NCI-H1694 (cell line): ENCODE data around the gene PANK2.
"Not testable (repeated sequence)": the region's sequence is repeated elsewhere in the genome, so short reads cannot be mapped to it uniquely, and the experiment has no call there.

Experiments
- DNase-seq: peaks from one replicate; lab custom pipeline; 2025; lab: John Stamatoyannopoulos, UW

Gene PANK2

GRCh38 chr20:3888622-3889488 is at the start of gene PANK2:
PANK2 (plus strand) TSS chr20:3889387.
- peak; percentile 97 for DNase-seq

DNA sequence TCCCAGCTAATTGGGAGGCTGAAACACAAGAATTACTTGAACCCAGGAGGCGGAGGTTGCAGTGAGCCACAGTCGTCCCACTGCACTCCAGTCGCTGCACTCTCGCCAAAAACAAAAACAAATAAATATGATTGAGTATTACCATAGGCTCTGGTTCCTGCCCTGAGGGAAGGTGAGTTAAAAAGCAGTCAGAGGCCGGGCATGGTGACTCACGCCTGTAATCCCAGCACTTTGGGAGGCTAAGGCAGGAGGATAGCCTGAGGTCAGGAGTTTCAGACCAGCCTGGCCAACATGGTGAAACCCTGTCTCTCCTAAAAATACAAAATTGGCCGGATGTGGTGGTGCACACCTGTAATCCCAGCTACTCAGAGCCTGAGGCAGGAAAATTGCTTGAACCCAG is 49.0 kb upstream of the PANK2 start:
- not testable (repeated sequence) for DNase-seq

GRCh38 chr20:3842348-3842930 is 46.7 kb upstream of the PANK2 start:
- DNase-seq: no peak

DNA sequence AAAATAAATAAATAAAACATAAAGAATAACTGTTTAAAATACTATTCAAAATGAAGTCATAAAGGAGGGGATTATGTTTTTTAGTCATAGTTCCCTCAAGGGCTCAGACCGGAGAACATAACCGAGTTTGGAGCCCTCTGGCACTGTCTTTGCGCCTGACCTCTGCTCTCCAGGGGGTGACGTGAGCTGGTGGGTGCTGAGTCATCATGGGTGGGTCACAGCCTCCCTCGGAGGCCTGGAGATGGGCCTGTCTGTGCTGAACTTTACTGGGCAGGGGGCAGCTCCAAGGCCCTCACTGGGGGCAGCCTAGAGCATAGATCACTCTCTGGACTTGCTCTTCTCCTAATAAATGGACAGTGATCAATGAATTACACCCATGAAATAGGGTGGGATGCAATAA is 45.7 kb upstream of the PANK2 start:
- no peak for DNase-seq

DNA sequence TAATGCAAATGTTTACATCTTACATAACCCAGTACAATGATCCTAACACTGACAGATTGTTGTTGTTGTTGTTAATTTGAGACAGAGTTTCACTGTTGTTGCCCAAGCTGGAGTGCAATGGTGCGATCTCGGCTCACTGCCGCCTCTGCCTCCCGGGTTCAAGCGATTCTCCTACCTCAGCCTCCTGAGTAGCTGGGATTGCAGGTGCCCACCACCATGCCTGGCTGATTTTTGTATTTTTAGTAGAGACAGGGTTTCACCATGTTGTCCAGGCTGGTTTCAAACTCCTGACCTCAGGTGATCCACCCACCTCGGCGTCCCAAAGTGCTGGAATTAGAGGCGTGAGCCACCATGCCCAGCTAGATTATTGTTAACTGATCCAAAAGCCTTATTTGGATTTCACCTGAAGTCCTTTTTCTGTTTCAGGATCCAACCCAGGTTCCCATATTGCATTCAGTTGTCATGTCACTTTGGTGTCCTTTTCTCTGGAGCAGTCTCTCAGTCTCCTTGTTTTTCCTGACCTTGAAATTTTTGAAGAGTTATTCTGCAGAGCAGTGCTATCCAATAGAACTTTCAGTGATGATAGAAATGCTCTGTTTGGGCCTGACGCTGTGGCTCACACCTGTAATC is 45.1 kb upstream of the PANK2 start:
- DNase-seq: not testable (repeated sequence)

DNA sequence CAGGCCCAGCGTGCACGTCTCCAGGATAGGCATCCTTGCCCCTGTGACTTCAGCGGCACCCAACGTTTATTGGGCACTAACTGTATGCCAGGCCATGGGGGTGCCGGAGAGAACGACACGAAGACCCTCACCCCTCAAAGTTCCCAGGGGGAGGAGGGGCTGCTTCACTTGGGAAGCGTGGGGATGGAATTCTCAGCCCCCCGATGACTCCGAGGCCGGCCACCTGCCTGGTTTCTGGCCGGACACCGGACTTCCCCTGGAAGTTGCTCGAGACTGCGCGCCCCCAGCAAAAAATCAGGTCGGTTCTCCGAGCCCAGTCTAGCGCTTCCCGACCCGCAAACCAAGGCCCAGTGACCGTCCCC is 42.8 kb upstream of the PANK2 start:
- DNase-seq: no peak

DNA sequence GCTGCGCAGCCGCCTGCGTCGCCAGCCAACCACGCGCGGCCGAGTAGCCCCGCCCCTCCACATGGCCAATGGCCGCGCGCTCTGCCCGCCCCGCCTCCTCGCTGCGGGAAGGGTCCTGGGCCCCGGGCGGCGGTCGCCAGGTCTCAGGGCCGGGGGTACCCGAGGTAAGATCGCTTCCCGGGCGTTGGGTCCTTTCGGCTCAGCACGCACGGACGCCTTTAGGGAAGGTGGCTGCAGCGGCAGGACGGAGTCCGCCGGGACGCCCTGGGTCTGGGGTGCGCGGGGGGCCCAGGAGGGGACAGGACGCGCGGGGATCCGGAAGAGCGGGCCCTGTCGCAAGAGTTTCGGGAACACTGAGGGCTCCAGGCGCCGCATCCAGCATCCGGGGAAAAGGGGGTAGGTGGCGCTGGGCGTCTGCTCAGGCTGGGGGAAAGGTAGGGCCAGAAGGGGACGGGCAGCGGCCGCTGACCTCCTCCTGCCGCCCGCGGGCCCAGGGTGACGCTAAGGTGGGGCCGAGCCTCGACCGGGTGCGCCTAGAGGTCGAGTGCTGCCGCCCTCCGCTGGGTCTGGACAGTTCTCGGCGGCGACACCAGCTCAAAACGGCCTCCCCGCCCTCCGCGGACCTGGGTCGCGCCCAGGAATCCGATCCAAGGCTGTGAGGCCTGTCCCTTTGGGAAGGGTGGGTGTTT is 42.3 kb upstream of the PANK2 start, which contains the start of gene MAVS:
TSS of gene MAVS (plus strand) at position 95 of the 689 bp plus-strand sequence. CDS start 7,791 bp downstream, outside the sequence.
- DNase-seq: peak; percentile 61

- DNase-seq: no peak
Measured at GRCh38 chr20:3847429-3847940, 41.7 kb upstream of the PANK2 start.

GRCh38 chr20:3848565-3848964 is 40.6 kb upstream of the PANK2 start:
- no peak for DNase-seq

DNA sequence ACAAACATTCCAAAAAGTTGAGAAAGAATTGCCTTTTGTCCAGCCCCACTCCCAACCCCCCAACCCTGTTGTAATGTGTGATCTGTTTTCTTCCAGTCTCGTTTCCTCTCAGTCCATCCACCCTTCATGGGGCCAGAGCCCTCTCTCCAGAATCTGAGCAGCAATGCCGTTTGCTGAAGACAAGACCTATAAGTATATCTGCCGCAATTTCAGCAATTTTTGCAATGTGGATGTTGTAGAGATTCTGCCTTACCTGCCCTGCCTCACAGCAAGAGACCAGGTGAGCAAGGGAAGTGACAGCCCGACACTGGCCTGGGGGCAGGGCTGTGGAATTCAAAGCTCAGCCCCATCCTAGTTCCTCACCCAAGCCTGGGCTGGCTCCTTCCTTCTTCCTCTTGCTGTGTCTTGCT is 34.7 kb upstream of the PANK2 start:
- no peak for DNase-seq

- no peak for DNase-seq
Measured at GRCh38 chr20:3857405-3857804, 31.8 kb upstream of the PANK2 start.

- no peak for DNase-seq
Measured at GRCh38 chr20:3858689-3859088, 30.5 kb upstream of the PANK2 start.

- DNase-seq: no peak
Measured at GRCh38 chr20:3861191-3861590, 28.0 kb upstream of the PANK2 start.

GRCh38 chr20:3862333-3862732 is 26.9 kb upstream of the PANK2 start:
- no peak for DNase-seq

DNA sequence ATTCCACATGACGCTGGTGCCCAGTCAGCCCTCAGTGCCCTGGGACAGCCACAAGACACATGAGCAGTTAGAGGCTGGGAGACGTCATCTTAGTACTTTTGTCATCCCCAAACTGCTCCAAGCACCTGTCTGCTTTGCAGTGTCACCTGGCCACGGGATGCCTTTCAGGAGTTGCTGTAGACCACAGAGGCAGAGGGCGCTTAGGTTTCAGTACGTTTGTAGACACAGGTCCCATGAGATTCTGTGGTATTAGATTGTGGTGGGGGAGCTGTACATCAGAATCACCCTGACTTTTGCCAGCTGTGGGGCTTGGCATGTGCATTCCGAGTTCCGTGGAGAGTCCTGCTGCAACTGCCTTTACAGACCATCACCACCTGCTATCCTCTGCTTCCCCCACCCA is 25.9 kb upstream of the PANK2 start:
- no peak for DNase-seq

DNA sequence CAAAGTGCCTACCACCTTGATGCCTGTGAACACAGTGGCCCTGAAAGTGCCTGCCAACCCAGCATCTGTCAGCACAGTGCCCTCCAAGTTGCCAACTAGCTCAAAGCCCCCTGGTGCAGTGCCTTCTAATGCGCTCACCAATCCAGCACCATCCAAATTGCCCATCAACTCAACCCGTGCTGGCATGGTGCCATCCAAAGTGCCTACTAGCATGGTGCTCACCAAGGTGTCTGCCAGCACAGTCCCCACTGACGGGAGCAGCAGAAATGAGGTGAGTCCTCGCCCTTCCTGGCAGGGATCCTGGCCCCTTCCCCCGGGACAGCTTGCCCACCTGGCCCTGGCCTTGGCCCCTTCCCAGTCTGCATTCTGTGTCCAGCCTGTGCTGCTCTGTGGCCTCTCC is 24.7 kb upstream of the PANK2 start:
- no peak for DNase-seq

DNA sequence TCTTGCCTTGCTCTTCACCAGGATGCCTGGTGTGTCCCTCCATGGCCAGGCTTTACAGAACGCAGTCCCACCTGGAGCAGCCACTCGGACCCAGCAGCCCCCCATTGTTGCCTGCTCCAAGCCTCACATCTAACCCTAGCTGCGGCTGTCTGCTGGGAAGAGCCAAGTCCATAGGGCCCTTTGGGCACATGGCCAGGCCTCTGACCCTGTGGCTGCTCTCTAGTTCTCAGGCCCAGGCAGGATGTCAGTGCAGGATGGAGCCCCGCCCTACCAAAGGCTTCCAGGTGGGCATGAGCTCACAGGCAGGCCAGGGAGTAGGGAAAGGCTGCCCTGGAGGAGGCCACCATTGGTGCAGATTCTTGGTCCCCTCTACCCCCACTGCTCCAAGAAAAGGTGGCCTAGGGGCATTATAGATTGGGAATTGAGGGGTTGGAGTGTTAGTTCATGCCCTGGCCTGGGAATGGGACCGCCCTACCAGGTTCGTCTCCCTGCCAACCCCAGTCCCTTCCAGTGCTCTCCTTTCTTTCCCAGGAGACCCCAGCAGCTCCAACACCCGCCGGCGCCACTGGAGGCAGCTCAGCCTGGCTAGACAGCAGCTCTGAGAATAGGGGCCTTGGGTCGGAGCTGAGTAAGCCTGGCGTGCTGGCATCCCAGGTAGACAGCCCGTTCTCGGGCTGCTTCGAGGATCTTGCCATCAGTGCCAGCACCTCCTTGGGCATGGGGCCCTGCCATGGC is 23.9 kb upstream of the PANK2 start:
- no peak for DNase-seq

DNA sequence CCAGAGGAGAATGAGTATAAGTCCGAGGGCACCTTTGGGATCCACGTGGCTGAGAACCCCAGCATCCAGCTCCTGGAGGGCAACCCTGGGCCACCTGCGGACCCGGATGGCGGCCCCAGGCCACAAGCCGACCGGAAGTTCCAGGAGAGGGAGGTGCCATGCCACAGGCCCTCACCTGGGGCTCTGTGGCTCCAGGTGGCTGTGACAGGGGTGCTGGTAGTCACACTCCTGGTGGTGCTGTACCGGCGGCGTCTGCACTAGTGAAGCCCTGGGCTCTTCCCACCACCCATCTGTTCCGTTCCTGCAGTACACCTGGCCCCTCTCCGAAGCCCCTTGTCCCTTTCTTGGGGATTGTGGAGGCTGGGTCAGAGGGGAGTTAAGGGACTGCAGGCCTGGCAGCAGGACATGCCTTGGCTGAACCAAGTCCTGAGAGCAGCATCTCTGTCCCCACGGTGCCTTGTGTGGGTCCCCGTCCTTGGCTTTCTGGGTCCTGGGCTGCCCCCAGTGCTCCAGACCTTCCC is 23.2 kb upstream of the PANK2 start:
- DNase-seq: no peak

DNA sequence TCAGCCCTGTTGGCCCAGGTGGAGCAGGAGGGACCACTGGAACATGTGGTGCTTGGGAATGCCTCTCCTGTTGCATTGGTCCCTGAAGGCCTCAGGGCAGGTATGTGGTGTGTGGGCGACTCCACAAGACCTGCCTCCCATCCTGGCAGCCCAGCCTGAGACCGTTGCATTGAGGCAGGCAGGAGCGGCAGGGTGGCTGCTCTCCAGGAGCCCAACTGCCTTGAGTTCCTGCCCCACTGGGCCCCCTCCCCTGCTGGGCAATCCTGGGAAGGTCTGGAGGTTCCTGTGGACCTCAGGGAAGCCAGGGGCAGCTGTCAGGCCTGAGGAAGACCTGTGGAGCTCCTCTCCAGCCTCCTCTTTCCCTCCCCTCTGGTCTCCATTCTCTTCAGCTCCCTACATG is 22.7 kb upstream of the PANK2 start:
- no peak for DNase-seq

DNA sequence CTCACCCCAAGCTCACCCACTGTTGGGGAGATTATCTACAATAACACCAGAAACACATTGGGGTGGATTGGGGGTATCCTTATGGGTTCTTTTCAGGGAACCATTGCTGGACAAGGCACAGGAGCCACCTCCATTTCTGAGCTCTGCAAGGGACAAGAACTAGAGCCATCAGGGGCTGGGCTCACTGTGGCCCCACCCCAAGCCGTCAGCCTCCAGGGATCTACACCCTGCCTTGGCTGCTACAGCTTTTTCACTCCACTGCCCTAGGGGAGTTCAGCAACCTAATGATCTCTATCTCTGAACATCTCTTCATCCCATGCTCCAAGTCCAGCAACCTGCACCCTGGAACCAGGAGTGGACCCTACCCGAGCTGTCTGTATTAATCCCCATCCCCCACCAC is 21.4 kb upstream of the PANK2 start:
- no peak for DNase-seq
